Right lobe of liver (tissue), 6 donors: ENCODE data around the gene ZNF136. TPM values are rescaled to one million over a fixed set of nuclear protein-coding genes. Genes with fewer than 3 reads are reported as not detected.

Experiments used
- ATAC-seq, 4 donors: fragments of 200-7000 bp; cut with Tn5 transposase; one replicate each; pipeline ENCODE4 v1.9.1; 2020; ENCODE audit warnings: mild to moderate bottlenecking in 4 of 4, moderate library complexity in 4 of 4
- DNase-seq, 3 donors: peaks; one replicate each; pipeline ENCODE4 v3.0.0-alpha.2; 2020
- H3K27ac ChIP-seq, 3 donors: fragments of 200-600 bp; one replicate each; pipeline ENCODE4 v1.8.0; 2022
- H3K27me3 ChIP-seq, 2 donors: fragments of 200-600 bp; one replicate each; pipeline ENCODE4 v1.8.0; 2022
- H3K36me3 ChIP-seq, 4 donors: fragments of 200-600 bp; sonication (generic) in 1 of 4; one replicate each; pipeline versions ENCODE4 v1.5.1 to v1.8.0; 2017 to 2022; ENCODE audit warnings: control low read depth in 1 of 4
- H3K4me1 ChIP-seq, 4 donors: fragments of 200-600 bp; sonication (generic) in 1 of 4; one replicate each; pipeline versions ENCODE4 v1.5.1 to v1.8.0; 2017 to 2022; ENCODE audit warnings: control low read depth in 1 of 4
- H3K4me3 ChIP-seq, 3 donors: fragments of 200-600 bp; one replicate each; pipeline ENCODE4 v1.8.0; 2022
- H3K9me3 ChIP-seq, 4 donors: fragments of 200-600 bp; sonication (generic) in 1 of 4; one replicate each; pipeline versions ENCODE4 v1.5.1 to v1.8.0; 2017 to 2022; ENCODE audit warnings: control low read depth in 1 of 4
- POLR2A ChIP-seq: fragments of 450-650 bp; IDR thresholded peaks from one replicate; pipeline ENCODE4 v1.6.1; 2017; ENCODE audit warnings: antibody characterized with exemption, mild to moderate bottlenecking
- WGBS: methylation state at CpG from one replicate; pipeline ENCODE4 v1.1.6; 2018; ENCODE audit warnings: low coverage, low lambda C conversion rate; ENCODE audit not compliant: insufficient coverage; ENCODE audit errors: missing lambda C conversion rate; 5-methylcytosine and 5-hydroxymethylcytosine counted together
- intact Hi-C, 2 donors: fragments of 100-400 bp; cut with DNase I; formaldehyde crosslinking; loops; one replicate each; pipeline versions ENCODE4 v1.11.2 to v1.14.1; 2022
- total RNA-seq, 6 experiments: library from RNA; depleted of rRNA in 2 of 6; stranded (reverse); fragments of >200 nt in 2 of 6; fragmentation: NEBNext Ultra II Directional in 3 of 6; extraction: Animal tissue kit (Norgen Biotek cat#: 25700) in 3 of 6; gene quantifications; one replicate each; pipeline versions ENCODE4 v1.1.0 to v1.2.4, GENCODE V29; 2016 to 2023
- TF ChIP-seq, protein P1 (sequence below), 4 donors: fragments of 200-600 bp in 3 of 4; fragments of 450-650 bp in 1 of 4; IDR thresholded peaks; one replicate each; pipeline versions ENCODE4 v1.5.1 to v1.8.0; 2016 to 2022; ENCODE audit warnings: antibody characterized with exemption in 4 of 4, mild to moderate bottlenecking in 2 of 4
- donor health status: DM: no; HTN: yes; CAD: no.
- donor health status: DM: no; HTN: no; CAD: no.
- donor health status: DM: no; HTN: no; CAD: no.
- donor health status: DM: no; HTN: yes; CAD: no.
- donor health status: DM: no; HTN: yes; CAD: no.

ZNF136 gene
- total RNA-seq, 6 experiments from 2014 or later = 1.3 to 3.9 (median 2.2) TPM

DNA sequence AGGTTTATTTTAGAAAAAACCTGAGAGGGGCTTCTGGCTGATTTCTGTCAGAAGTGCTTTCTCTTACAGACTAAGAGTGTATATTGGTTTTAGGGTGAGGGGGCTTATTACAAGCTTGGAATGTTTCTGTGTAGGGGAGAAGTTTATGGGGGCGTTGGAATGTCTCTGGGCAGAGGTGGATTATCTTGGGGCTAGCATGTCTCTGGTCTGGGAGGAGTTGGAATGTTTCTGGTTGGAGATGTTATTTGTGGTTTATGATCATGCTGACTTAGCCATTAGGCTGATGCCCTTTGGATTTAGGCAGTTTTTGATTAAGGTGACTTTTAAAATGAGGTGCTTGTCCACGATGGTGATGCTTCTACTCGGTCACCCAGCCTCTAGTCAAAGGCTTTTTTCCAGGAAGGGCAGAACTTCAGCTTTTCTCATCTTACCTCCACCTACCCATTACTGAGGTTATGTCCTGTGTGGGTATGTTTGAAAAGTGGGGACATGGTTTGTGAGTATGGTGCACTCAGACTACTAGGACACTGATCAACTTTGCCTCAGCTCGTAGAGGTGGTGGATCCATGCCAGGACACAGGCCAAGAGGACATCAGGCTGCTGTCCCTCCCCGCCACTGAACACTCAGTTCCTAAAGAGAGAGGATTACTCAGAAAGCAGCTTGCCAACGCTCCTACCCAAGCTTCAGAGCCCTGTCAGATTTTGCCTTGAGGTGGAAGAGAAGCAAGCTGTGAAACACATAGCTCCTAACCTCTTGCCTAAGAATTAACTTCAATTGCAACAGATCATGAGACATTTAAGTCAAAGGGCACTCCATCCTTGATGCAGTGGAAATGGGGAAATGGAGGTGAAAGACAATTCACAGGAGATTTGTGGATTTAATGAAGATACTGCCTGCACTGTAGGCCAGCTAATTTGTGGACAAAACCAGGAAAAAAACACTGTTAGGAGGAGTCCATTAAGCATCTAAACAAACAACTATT, 68.1 kb downstream of the ZNF136 start:
- DNase-seq (no peak), ATAC-seq (no peak)
- WGBS = 93% methylated on average over 5 of the region's 6 CpGs
- Histone ChIP-seq H3K4me1 (no peaks in the 10 kb centered on the region), H3K27ac (no peak overlapping the region), H3K36me3 (peaks cover 0 to 4% (median 3%) of the 10 kb centered on the region in 4 donors), H3K9me3 (peaks cover 0 to 5% (median 0%) of the 10 kb centered on the region in 4 donors), H3K27me3 (no peaks in the 10 kb centered on the region), H3K4me3 (no peak overlapping the region)
- intact Hi-C loops = no loop called here
- TF ChIP-seq, protein P1, sequence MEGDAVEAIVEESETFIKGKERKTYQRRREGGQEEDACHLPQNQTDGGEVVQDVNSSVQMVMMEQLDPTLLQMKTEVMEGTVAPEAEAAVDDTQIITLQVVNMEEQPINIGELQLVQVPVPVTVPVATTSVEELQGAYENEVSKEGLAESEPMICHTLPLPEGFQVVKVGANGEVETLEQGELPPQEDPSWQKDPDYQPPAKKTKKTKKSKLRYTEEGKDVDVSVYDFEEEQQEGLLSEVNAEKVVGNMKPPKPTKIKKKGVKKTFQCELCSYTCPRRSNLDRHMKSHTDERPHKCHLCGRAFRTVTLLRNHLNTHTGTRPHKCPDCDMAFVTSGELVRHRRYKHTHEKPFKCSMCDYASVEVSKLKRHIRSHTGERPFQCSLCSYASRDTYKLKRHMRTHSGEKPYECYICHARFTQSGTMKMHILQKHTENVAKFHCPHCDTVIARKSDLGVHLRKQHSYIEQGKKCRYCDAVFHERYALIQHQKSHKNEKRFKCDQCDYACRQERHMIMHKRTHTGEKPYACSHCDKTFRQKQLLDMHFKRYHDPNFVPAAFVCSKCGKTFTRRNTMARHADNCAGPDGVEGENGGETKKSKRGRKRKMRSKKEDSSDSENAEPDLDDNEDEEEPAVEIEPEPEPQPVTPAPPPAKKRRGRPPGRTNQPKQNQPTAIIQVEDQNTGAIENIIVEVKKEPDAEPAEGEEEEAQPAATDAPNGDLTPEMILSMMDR (IDR thresholded peaks at IDR 0.05) = no peak
- no peak for TF ChIP-seq POLR2A

DNA sequence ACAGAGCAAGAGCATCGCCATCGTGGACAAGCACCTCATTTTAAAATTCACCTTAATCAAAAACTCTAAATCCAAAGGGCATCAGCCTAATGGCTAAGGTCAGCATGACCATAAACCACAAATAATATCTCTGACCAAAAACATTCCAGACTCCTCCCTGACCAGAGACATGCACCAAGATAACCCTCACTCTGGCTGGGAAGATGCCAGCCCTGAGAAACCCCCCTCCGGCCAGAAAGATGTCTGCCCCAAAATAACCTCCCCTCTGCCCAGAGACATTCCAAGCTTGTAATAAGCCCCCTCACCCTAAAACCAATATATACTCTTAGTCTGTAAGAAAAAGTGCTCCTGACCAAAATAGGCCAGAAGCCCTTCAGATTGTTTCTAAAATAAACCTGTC, 70.1 kb downstream of the ZNF136 start:
- no peak for ATAC-seq
- Histone ChIP-seq H3K9me3 (no peaks in the 10 kb centered on the region), H3K4me3 (no peak overlapping the region), H3K27me3 (no peaks in the 10 kb centered on the region), H3K36me3 (peaks cover 0 to 3% (median 1%) of the 10 kb centered on the region in 4 donors), H3K27ac (no peak overlapping the region), H3K4me1 (no peaks in the 10 kb centered on the region)
- no peak for DNase-seq
- TF ChIP-seq POLR2A = no peak
- TF ChIP-seq, protein P1 (IDR thresholded peaks at IDR 0.05) = no peak
- intact Hi-C loops = no loop called here
- 75% methylated on average over 2 of the region's 3 CpGs for WGBS

DNA sequence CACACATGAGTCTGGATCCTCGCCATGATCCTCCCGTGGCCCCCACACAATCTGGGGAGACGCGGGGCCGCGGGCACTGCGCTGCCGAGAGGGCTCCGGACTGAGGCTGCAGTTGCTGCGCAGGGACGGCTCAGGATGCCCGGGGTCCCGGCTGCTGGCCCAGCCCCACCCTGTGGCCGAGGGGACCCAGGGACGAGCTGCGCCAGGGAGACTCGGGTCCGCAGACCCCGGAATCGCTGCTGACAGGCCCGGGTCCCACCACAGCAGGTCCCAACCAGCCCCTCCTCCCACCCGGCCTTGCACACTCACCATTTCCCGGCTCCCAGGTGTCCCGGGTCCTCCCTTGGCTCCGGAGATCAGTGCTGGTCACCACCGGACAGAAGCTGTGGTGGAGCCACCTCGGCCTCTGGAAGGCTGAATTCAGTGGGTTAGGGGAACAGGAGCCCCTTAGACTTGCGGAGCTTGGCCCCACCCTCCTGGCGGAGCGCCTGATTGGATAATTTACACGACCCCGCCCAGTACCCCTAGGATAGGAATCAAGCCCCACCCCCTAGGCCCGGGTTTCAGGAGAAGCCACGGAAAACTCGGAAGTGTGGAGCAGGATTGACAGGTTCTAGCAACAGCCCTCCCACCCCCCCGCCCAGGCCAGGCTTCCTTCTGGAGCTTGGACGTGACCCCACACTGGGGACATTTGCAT, 74.4 kb downstream of the ZNF136 start:
- TF ChIP-seq, protein P1 (IDR thresholded peaks at IDR 0.05) = no peak
- TF ChIP-seq POLR2A = no peak
- Histone ChIP-seq H3K36me3 (peaks cover 0 to 6% (median 0%) of the 10 kb centered on the region in 4 donors), H3K27ac (no peak overlapping the region), H3K27me3 (no peaks in the 10 kb centered on the region), H3K4me3 (no peak overlapping the region), H3K4me1 (no peaks in the 10 kb centered on the region), H3K9me3 (no peaks in the 10 kb centered on the region)
- DNase-seq = no peak
- WGBS = 97% methylated on average over 7 of the region's 37 CpGs
- ATAC-seq = peak in 1 of 4 donors; percentile 47
- intact Hi-C loops = no loop called here

Other genes with a start within 250 kb of the ZNF136 start
- gene ZNF700, start 238.0 kb upstream of the ZNF136 start, total RNA-seq = 1 to 10 TPM; 5.1 to 7.6 (median 5.5) TPM
- 1 to 10 TPM in 2 of 6 experiments, under 1 TPM in 4; 0.25 to 2.6 (median 0.70) TPM for gene ZNF763, start 198.1 kb upstream of the ZNF136 start, total RNA-seq
- gene ZNF433, start 127.4 kb upstream of the ZNF136 start, total RNA-seq = 1 to 10 TPM; 1.1 to 7.4 (median 2.5) TPM
- under 1 TPM in 4 of 6 experiments, not detected in 2; 0.29 to 0.32 (median 0.31) TPM for gene ZNF878, start 110.1 kb upstream of the ZNF136 start, total RNA-seq
- 1 to 10 TPM; 2.2 to 8.6 (median 3.1) TPM for gene ZNF844, start 98.4 kb upstream of the ZNF136 start, total RNA-seq
- 1 to 10 TPM in 5 of 6 experiments, under 1 TPM in 1; 0.98 to 2.7 (median 1.5) TPM for gene ZNF20, start 22.7 kb upstream of the ZNF136 start, total RNA-seq
- 1 to 10 TPM in 4 of 6 experiments, under 1 TPM in 2; 0.57 to 1.8 (median 1.4) TPM for gene ZNF625, start 6.4 kb upstream of the ZNF136 start, total RNA-seq
- 10 to 100 TPM in 1 of 6 experiments, 1 to 10 TPM in 5; 4.9 to 11.6 (median 6.2) TPM for gene ZNF44, start 131.8 kb downstream of the ZNF136 start, total RNA-seq
- 1 to 10 TPM; 2.4 to 4.5 (median 3.6) TPM for gene ZNF563, start 170.5 kb downstream of the ZNF136 start, total RNA-seq
- gene ZNF442, start 202.6 kb downstream of the ZNF136 start, total RNA-seq = 1 to 10 TPM in 3 of 6 experiments, under 1 TPM in 3; 0.56 to 2.3 (median 1.3) TPM
- gene ZNF799, start 238.2 kb downstream of the ZNF136 start, total RNA-seq = 1 to 10 TPM; 2.3 to 2.8 (median 2.7) TPM